Bronchial epithelial cell (primary cell): ENCODE measurements around the gene MT3. TPM values are rescaled to one million over a fixed set of nuclear protein-coding genes. Genes with fewer than 3 reads are reported as not detected.

Source experiments
- DNase-seq: peaks from one replicate; pipeline ENCODE4 v3.0.0-alpha.2; 2010; ENCODE audit warnings: low read depth
- FAIRE-seq: peaks from 2 replicates; lab custom pipeline; 2011; peaks lifted over from hg19 to GRCh38; lab: Jason Lieb, UNC
- H3K27me3 ChIP-seq: 2 replicates; pipeline ENCODE4 v1.5.1; 2011; ENCODE audit warnings: low read length; ENCODE audit not compliant: control insufficient read depth, insufficient read depth
- H3K36me3 ChIP-seq: 2 replicates; pipeline ENCODE4 v1.5.1; 2011; ENCODE audit warnings: low read length; ENCODE audit not compliant: control insufficient read depth, insufficient read depth
- H3K4me3 ChIP-seq: 2 replicates; pipeline ENCODE4 v1.5.1; 2011; ENCODE audit warnings: mild to moderate bottlenecking, low read depth, low read length, control low read depth
- CTCF ChIP-seq: IDR thresholded peaks from 2 replicates; pipeline ENCODE4 v1.5.1; 2011; ENCODE audit warnings: mild to moderate bottlenecking, moderate library complexity, low read length, control low read depth, inconsistent platforms; ENCODE audit not compliant: insufficient read depth, severe bottlenecking
- total RNA-seq: library from RNA; depleted of rRNA; stranded (reverse); fragments of >200 nt; gene quantifications from 2 replicates; pipeline ENCODE4 v1.2.1, GENCODE V29; 2014

MT3 gene
- total RNA-seq, 1 donor from 2014 or later: not detected

DNA sequence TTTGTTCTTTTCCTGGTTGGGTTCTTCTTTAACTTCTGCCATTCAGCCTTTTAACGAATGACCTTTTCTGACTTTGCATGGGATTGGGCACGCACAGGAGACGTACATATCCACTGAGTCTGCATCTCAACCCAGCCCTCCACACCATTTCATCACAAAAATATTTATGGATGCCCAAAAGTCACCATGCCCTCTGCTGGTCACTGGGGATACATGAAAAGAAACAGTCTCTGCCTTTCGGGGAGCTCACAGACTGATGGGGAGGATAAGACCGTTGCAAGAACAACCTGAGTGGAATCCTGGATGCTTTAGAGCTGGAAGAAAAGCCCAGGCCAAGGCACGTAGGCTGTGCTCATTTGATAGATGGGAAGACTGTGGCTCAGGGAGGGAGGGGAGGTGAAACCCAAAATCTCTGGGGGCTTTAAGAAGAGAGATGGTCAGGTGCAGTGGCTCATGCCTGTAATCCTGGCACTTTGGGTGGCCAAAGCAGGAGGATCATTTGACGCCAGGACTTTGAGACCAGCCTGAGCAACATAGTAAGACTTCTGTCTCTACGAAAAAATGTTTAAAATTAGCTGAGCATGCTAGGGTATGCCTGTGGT lies 11.2 kb downstream of the MT3 start:
- no peaks in the 10 kb centered on the region for H3K36me3 ChIP-seq
- TF ChIP-seq CTCF: peak; percentile 66
- FAIRE-seq: no peak
- peak; percentile 62 for DNase-seq
- no peaks in the 10 kb centered on the region for H3K27me3 ChIP-seq
- H3K4me3 ChIP-seq: no peak overlapping the region

- FAIRE-seq (no peak), DNase-seq (no peak)
- no peak for TF ChIP-seq CTCF
- Histone ChIP-seq H3K27me3 (no peaks in the 10 kb centered on the region), H3K4me3 (no peak overlapping the region), H3K36me3 (no peaks in the 10 kb centered on the region)
Measured at GRCh38 chr16:56601325-56601724, 12.0 kb downstream of the MT3 start.

DNA sequence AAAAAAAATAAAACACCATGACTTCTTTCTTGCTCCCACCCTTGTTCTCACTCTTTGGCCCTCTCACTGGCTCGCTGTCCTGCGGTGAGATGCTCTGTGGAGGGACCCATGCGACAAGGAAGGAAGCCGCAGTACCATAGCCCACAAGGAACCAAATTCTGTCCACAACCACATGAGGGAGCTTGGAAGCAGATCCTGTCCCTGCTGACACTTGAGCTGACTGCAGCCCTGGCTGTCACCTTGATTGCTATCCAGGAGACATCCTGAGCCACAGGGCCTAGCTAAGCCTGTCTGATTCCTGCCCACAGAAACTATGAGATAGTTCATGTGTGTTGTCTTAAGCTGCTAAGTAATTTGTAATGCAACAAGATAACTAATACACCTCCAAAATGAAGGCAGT lies 14.3 kb downstream of the MT3 start:
- DNase-seq (peak; percentile 47), FAIRE-seq (no peak)
- Histone ChIP-seq H3K4me3 (no peak overlapping the region), H3K36me3 (no peaks in the 10 kb centered on the region), H3K27me3 (no peaks in the 10 kb centered on the region)
- peak; percentile 65 for TF ChIP-seq CTCF

- DNase-seq: no peak
- Histone ChIP-seq H3K4me3 (no peak overlapping the region), H3K27me3 (no peaks in the 10 kb centered on the region), H3K36me3 (no peaks in the 10 kb centered on the region)
- no peak for FAIRE-seq
- TF ChIP-seq CTCF: no peak
Measured at GRCh38 chr16:56604966-56605365, 15.6 kb downstream of the MT3 start.

DNA sequence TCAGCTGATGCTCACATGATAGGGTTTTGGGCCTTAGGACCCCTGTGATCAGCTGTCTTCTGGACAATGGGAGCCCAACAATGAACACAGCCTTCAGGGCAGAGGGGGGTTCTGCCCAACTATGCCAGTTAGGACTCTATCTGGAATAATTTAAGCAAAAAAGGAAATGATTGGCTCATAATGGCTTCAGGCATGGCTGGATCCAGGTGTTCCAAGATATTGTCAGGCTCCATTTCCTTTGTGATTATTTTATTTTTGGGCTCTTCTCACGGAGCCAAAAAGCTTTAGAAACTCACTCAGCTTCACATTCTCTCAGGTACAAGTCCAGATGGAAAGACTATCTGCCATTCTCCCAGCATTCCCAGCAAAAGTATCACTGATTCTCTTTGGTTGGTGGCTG lies 16.1 kb downstream of the MT3 start:
- TF ChIP-seq CTCF: no peak
- no peaks in the 10 kb centered on the region for H3K27me3 ChIP-seq
- no peak for FAIRE-seq
- DNase-seq: no peak
- no peak overlapping the region for H3K4me3 ChIP-seq
- no peaks in the 10 kb centered on the region for H3K36me3 ChIP-seq

DNA sequence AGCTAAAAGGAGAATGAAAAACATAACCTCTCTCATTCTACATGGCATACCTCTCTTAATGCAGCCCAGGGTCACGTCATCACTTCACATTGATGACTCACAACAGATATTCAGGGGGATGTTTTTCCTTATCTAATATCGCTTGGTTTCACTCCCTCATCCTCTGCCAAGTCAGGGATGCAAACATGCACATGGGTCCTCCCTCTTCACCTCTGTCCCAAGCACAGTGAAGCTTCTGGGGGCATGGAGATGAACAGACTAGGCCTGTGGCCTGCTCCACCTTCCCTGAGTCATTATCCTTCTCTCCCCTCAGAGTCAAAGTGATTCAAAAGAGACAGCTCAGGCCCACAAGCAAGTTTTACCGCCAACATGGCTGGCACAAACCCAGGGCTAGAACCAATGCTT lies 16.7 kb downstream of the MT3 start:
- TF ChIP-seq CTCF: no peak
- no peak overlapping the region for H3K4me3 ChIP-seq

More for the DNA sequence above, 16.7 kb downstream of the MT3 start:
- DNase-seq (peak; percentile 90), FAIRE-seq (no peak)
- Histone ChIP-seq H3K36me3 (no peaks in the 10 kb centered on the region), H3K27me3 (no peaks in the 10 kb centered on the region)
